KG1 (cell line): Measurements from ENCODE around the gene KRT20.

Source experiments
- DNase-seq: peaks from one replicate; lab custom pipeline; 2025; lab: John Stamatoyannopoulos, UW

The KRT20 gene

DNA sequence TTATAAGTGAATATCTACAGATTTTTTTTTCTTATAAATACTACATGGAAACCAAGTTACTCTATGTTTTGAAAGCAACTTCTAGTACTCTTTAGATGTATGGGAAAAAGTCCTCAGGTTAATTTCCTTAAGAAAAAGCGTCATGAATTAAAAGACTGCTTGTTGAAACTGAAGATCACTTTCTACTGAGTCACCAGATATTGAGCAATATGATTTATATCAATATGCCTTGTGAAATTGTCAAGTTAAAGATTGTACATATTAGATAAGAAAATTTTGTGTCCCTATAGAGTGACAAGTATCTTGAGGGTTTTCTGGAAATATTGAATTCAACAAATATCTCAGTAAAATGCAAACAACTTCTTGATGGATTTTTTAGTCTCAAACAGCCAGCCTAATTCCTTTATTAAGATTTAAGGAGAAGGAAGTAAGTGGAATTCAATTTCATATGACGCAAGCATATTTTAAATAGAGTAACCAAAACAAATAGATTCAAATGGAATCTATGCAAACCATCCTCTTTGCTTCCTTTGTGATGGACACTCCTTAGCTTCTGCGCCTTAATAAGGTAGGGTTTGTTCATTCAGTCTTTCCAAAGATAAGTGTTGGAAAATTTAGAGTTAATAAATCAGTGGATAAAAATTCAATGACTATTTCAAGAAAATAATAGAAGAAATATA is 34.6 kb downstream of the KRT20 start:
- DNase-seq, result no peak

DNA sequence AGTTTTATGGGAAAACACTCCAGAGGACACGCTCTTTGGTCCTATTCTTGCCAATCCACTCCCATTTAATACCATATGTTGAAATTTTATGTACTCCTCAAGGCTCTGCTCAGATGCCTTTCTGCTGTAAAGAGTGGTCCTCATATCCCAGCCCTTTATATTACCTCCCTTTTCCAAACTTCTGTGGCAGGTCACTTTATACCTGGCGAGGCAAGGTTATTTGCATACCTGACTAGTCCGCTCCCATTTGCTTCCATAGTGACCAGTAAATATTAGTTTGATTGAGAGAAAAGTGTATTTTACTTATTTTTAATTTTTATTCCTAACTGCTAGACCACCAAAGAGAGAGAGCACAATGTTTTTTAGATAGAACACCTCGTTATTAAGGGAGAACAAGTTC is 35.3 kb downstream of the KRT20 start:
- no peak for DNase-seq

GRCh38 chr17:40848583-40849235 is 36.3 kb downstream of the KRT20 start:
- no peak for DNase-seq

DNA sequence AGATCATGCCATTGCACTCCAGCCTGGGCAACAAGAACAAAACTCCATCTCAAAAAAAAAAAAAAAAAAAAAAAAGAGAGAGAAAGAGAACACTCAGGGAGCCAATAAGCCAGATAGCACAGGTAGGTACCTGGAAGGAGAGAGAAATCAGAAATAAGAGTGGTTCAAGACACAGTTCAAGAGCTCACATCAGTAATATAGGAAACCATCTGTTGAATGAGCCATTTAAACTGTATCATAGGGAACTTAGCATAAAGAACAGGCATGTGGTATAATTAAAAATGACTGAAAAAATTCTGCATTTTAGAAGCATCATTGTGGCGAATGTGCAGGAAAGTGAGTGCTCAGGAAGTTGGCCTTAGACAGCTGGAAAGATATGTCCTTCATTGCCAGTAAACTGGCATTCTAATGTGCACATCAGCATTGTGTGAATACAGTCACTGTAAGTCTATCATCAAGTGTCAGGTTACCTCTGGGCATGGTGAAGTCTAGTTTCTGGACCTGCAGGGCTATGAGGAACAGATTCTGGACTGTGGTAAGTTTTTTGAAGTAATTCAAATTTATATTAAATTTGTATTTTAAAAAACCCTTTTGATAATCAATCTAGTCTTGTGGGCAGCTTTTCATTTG is 38.4 kb downstream of the KRT20 start:
- no peak for DNase-seq

- no peak for DNase-seq
These were observed 40.4 kb downstream of the KRT20 start for GRCh38 chr17:40844671-40845107.

DNA sequence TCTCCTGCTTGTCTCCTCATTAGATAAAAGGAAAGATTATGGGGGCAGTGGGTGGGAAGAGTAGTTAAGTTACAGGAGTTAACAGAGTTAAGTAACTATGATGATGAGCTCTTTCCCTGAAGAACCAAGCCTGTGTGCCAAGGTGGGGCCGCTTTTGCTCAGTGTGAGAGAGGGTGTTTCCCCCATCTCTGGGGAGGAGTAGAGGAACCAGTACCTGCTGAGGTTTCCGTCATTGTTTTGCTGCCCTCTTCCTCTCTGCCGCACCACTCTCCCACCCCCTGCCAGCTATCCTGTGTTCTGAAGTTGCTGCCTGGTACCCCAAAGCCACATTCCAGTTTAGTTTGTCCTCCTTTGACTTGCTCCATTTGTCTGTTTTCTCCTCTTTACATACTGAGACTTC is 41.8 kb downstream of the KRT20 start:
- no peak for DNase-seq

- DNase-seq, result no peak
These were observed 43.8 kb downstream of the KRT20 start for GRCh38 chr17:40841246-40841645.

DNA sequence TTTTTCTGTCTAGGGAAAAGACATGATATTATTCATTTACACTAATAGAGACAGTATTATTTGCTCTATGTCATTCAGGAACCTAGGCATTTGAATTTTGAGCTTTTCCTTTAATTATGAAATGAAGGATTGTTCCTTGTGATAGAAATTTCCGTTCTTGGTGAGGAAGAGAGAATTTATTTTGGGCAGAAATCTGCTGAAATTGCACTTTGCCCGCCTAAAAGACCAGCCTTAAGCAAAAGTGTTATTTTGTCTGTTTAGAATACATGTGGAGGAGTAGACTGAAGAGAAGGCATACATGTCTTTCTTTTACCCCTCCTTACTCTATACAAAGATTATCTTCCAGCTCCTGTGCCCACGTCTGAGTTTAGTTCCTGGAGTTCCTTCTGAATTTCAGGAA is 45.8 kb downstream of the KRT20 start:
- no peak for DNase-seq

DNA sequence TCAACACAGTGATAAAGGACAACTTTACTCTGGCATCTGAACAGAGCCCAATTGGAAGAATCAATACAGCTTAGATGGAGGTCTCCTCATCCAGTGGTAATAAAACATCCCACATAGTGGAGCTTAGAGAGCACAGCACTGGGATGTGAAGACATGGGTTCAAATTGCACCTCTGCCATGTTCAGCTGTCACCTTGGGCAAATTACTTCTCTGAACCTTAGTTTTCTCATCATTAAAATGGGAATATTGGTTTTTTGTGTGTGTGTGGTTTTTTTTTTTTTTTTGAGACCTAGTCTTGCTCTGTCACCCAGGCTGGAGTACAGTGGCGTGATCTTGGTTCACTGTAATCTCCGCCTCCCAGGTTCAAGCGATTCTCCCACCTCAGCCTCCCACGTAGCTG is 49.0 kb downstream of the KRT20 start:
- DNase-seq, result no peak

DNA sequence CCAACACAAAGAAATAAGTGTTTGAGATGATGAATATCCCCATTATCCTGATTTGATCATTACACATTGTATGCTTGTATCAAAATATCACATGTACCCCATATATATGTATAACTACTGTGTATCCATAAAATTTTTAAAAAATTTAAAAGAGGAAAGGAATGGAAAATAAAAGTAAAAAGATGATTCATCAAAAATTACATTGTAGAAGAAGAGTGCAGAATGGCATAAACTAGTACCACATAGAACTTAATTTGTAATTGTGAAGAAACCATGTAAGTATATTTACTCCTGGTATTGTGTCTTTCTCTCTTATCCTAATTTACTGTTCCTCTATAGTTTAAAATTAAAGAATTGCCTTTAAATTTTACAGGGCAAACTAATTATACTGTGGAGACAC is 51.2 kb downstream of the KRT20 start:
- DNase-seq, result no peak

- no peak for DNase-seq
These were observed 52.2 kb downstream of the KRT20 start for GRCh38 chr17:40832840-40833239.

GRCh38 chr17:40830085-40830776 is 54.8 kb downstream of the KRT20 start:
- DNase-seq, result no peak

DNA sequence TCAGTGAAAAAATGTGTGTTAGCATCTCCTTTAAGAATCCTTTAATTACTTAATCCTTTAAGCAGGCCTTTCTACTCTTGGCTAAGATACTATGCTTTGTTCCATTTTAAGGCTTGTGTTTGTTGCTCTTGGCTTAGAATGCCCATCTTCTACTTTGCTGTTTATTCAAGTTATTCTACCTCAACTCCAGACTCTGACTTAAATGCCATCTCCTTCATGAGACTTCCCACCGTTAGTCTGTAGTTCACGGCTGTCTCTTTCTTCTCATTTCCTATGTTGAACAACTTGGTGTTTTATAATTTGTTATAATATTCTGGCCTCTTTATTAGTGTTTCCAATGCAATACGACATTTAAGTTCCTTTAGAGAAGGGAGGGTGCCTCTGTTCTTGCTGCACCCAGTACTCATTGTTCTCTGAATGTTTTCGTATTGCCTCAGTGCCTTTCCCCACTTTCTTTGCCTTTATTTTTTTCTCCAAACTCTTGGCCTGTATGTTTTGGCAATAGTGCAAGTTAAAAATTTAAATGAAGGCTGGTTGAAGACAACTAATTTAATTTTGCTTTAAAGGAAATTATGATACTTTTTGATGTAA is 56.5 kb downstream of the KRT20 start:
- no peak for DNase-seq

GRCh38 chr17:40827746-40828453 is 57.1 kb downstream of the KRT20 start:
- no peak for DNase-seq
